SIG-M5 treated with dmso at 0.1 percent for 504 hours (cell line): ENCODE data around the gene TTLL9.
"Not testable (repeated sequence)": the region's sequence is repeated elsewhere in the genome, so short reads cannot be mapped to it uniquely, and the experiment has no call there.

Source experiments
- DNase-seq: peaks from one replicate; lab custom pipeline; 2025; ENCODE audit not compliant: unreplicated experiment; lab: John Stamatoyannopoulos, UW

TTLL9 gene

GRCh38 chr20:31869942-31870725 is at the start of gene TTLL9, which contains the start of gene DUSP15:
TSS of gene TTLL9 (plus strand) at chr20:31870634. CDS start at chr20:31871127, 493 bp downstream.
TSS of gene DUSP15 (minus strand) at chr20:31870527. CDS start at chr20:31870337, 190 bp downstream.
- DNase-seq: no peak

GRCh38 chr20:31821427-31821826 is 49.0 kb upstream of the TTLL9 start:
- no peak for DNase-seq

GRCh38 chr20:31822421-31823330 is 47.8 kb upstream of the TTLL9 start:
- peak; percentile 53 for DNase-seq

GRCh38 chr20:31823360-31824124 is 46.9 kb upstream of the TTLL9 start:
- no peak for DNase-seq

- no peak for DNase-seq
Observed at GRCh38 chr20:31824125-31824485, 46.3 kb upstream of the TTLL9 start.

GRCh38 chr20:31824554-31825313 is 45.7 kb upstream of the TTLL9 start:
- DNase-seq: no peak

- DNase-seq: no peak
Observed at GRCh38 chr20:31826074-31826473, 44.4 kb upstream of the TTLL9 start.

- no peak for DNase-seq
Observed at GRCh38 chr20:31827059-31827458, 43.4 kb upstream of the TTLL9 start.

GRCh38 chr20:31828016-31828415 is 42.4 kb upstream of the TTLL9 start:
- DNase-seq: not testable (repeated sequence)

GRCh38 chr20:31829731-31830130 is 40.7 kb upstream of the TTLL9 start:
- DNase-seq: no peak

GRCh38 chr20:31830406-31830981 is 39.9 kb upstream of the TTLL9 start:
- no peak for DNase-seq

GRCh38 chr20:31831211-31831610 is 39.2 kb upstream of the TTLL9 start:
- DNase-seq: no peak

- no peak for DNase-seq
Observed at GRCh38 chr20:31831771-31832306, 38.6 kb upstream of the TTLL9 start.

GRCh38 chr20:31833130-31833930 is 37.1 kb upstream of the TTLL9 start:
- peak; percentile 14 for DNase-seq

- DNase-seq: no peak
Observed at GRCh38 chr20:31833931-31834521, 36.4 kb upstream of the TTLL9 start.

GRCh38 chr20:31835554-31835953 is 34.9 kb upstream of the TTLL9 start:
- DNase-seq: no peak

- peak; percentile 59 for DNase-seq
Observed at GRCh38 chr20:31835977-31836852, 34.2 kb upstream of the TTLL9 start.
